Common myeloid progenitor, CD34-positive (primary cell): Measurements from ENCODE around the gene BRINP3.

Experiments used
- CTCF ChIA-PET: fragments of 350-600 bp; sonication (Branson Sonifier 250); formaldehyde crosslinking; loops from one replicate; lab custom pipeline; 2021; ENCODE audit warnings: antibody characterized with exemption; lab: Charles Lee
- POLR2A ChIA-PET: fragments of 350-600 bp; sonication (Branson Sonifier 250); formaldehyde crosslinking; loops from one replicate; lab custom pipeline; 2021; ENCODE audit warnings: antibody characterized with exemption; lab: Charles Lee
- DNase-seq, 3 donors: peaks; one replicate each; pipeline versions ENCODE4 v3.0.0 to v3.0.0-alpha.2; 2013
- H3K27ac ChIP-seq, 2 experiments: 1 replicate in 1 of 2; 2 replicates in 1 of 2; pipeline ENCODE4 v1.7.0; 2013; ENCODE audit warnings: inconsistent platforms in 2 of 2, low read length in 2 of 2, mild to moderate bottlenecking in 2 of 2, low read depth in 1 of 2, moderate library complexity in 1 of 2; ENCODE audit not compliant: severe bottlenecking in 2 of 2, insufficient read depth in 1 of 2, poor library complexity in 1 of 2
- H3K27me3 ChIP-seq, 5 experiments: replicated peaks in 2 of 5; 1 replicate in 3 of 5; 2 replicates in 2 of 5; pipeline versions ENCODE4 v1.6.1 to v1.7.0; 2013; ENCODE audit warnings: low read length in 4 of 5, mild to moderate bottlenecking in 2 of 5, moderate library complexity in 2 of 5, inconsistent platforms in 1 of 5; ENCODE audit not compliant: insufficient read depth in 5 of 5, control insufficient read depth in 4 of 5
- H3K36me3 ChIP-seq, 4 experiments: 1 replicate in 2 of 4; 2 replicates in 2 of 4; pipeline versions ENCODE4 v1.6.1 to v1.7.0; 2013; ENCODE audit warnings: low read length in 3 of 4, control low read depth in 1 of 4, mild to moderate bottlenecking in 1 of 4; ENCODE audit not compliant: control insufficient read depth in 4 of 4, insufficient read depth in 4 of 4
- H3K4me1 ChIP-seq, 4 experiments: 1 replicate in 3 of 4; 2 replicates in 1 of 4; pipeline versions ENCODE4 v1.6.1 to v1.7.1; 2013; ENCODE audit warnings: low read length in 3 of 4, mild to moderate bottlenecking in 3 of 4, control low read depth in 1 of 4, inconsistent platforms in 1 of 4, moderate library complexity in 1 of 4; ENCODE audit not compliant: control insufficient read depth in 4 of 4, insufficient read depth in 4 of 4; ENCODE audit errors: control extremely low read depth in 1 of 4
- H3K4me3 ChIP-seq, 7 experiments: 1 replicate in 4 of 7; 2 replicates in 3 of 7; pipeline versions ENCODE4 v1.5.1 to v1.7.0; 2013; ENCODE audit warnings: mild to moderate bottlenecking in 7 of 7, low read length in 6 of 7, moderate library complexity in 6 of 7, inconsistent platforms in 2 of 7, low read depth in 2 of 7, control low read depth in 1 of 7; ENCODE audit not compliant: insufficient read depth in 4 of 7, control insufficient read depth in 1 of 7; ENCODE audit errors: extremely low read depth in 1 of 7
- H3K9me3 ChIP-seq, 5 experiments: 1 replicate in 4 of 5; 2 replicates in 1 of 5; pipeline versions ENCODE4 v1.6.1 to v1.7.1; 2013; ENCODE audit warnings: low read length in 4 of 5, mild to moderate bottlenecking in 2 of 5, inconsistent platforms in 1 of 5, low read depth in 1 of 5, moderate library complexity in 1 of 5; ENCODE audit not compliant: control insufficient read depth in 4 of 5, insufficient read depth in 2 of 5; ENCODE audit errors: control extremely low read depth in 1 of 5
- WGBS: methylation state at CpG from one replicate; pipeline ENCODE4 v1.1.5; 2013; ENCODE audit not compliant: insufficient coverage; 5-methylcytosine and 5-hydroxymethylcytosine counted together

Gene BRINP3

GRCh38 chr1:190455631-190456030 lies 22.0 kb downstream of the BRINP3 start:
- no peaks in the 10 kb centered on the region for H3K4me1 ChIP-seq
- ChIA-PET POLR2A (no interaction called here), CTCF (no interaction called here)
- no peak overlapping the region for H3K27ac ChIP-seq
- WGBS = no CpG with 5 or more reads among the region's 1 CpG
- H3K9me3 ChIP-seq = no peaks in the 10 kb centered on the region
- H3K27me3 ChIP-seq = no peaks in the 10 kb centered on the region
- no peak overlapping the region for H3K4me3 ChIP-seq
- H3K36me3 ChIP-seq = no peaks in the 10 kb centered on the region
- DNase-seq = no peak

GRCh38 chr1:190453550-190453949 lies 24.1 kb downstream of the BRINP3 start:
- H3K27me3 ChIP-seq = no peaks in the 10 kb centered on the region
- H3K4me3 ChIP-seq = no peak overlapping the region
- no peaks in the 10 kb centered on the region for H3K4me1 ChIP-seq
- H3K36me3 ChIP-seq = no peaks in the 10 kb centered on the region
- CTCF ChIA-PET = no interaction called here
- DNase-seq = peak in 1 of 3 donors; percentile 5
- POLR2A ChIA-PET = no interaction called here
- no peak overlapping the region for H3K27ac ChIP-seq
- no peaks in the 10 kb centered on the region for H3K9me3 ChIP-seq

DNA sequence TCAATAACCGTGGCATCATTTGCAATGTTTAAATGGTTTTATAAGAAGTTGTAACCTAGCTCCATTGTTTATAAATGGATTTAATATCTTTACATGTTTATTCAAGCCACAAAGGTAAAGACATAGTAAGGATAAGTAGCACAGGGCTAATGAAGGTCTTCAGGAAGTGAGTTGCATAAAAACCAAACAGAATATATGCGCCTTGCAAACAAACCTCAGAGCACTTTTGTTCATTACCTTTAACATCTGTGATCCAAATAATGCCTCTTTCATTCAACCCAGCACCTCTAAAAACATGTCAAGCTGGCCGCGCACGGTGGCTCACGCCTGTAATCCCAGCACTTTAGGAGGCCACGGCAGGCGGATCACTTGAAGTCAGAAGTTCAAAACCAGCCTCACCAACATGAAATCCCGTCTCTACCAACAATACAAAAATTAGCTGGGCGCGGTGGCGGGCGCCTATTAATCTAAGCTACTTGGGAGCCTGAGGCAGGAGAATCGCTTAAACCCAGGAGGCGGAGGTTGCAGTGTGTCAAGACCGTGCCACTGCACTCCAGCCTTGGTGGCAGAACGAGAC lies 25.3 kb downstream of the BRINP3 start:
- no peak for DNase-seq
- 96% methylated on average over 15 of the region's 17 CpGs for WGBS
- POLR2A ChIA-PET = no interaction called here
- H3K4me3 ChIP-seq = no peak overlapping the region
- no peaks in the 10 kb centered on the region for H3K27me3 ChIP-seq
- H3K36me3 ChIP-seq = no peaks in the 10 kb centered on the region
- H3K9me3 ChIP-seq = no peaks in the 10 kb centered on the region
- no peak overlapping the region for H3K27ac ChIP-seq
- CTCF ChIA-PET = no interaction called here
- H3K4me1 ChIP-seq = no peaks in the 10 kb centered on the region

DNA sequence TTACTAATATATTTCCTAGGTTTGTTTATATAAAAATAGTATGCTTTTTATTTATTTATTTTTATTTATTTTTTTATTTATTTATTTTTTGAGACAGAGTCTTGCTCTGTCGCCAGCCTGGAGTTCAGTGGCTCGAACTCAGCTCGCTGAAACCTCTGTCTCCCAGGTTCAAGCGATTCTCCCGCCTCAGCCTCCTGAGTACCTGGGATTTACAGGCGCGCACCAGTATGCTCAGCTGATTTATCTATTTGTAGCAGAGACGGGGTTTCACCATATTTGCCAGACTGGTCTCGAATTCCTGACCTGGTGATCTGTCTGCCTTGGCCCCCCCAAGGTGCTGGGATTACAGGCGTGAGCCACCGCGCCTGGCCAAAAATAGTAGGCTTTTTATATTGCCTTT lies 33.2 kb downstream of the BRINP3 start:
- Histone ChIP-seq H3K36me3 (no peaks in the 10 kb centered on the region), H3K27me3 (no peaks in the 10 kb centered on the region), H3K9me3 (no peaks in the 10 kb centered on the region), H3K27ac (no peak overlapping the region), H3K4me1 (no peaks in the 10 kb centered on the region), H3K4me3 (no peak overlapping the region)
- ChIA-PET CTCF (no interaction called here), POLR2A (no interaction called here)
- no peak for DNase-seq
- 95% methylated on average over 8 of the region's 12 CpGs for WGBS

- Histone ChIP-seq H3K27ac (no peak overlapping the region), H3K4me3 (no peak overlapping the region), H3K9me3 (no peaks in the 10 kb centered on the region), H3K36me3 (no peaks in the 10 kb centered on the region), H3K27me3 (no peaks in the 10 kb centered on the region), H3K4me1 (no peaks in the 10 kb centered on the region)
- no peak for DNase-seq
- CTCF ChIA-PET = no interaction called here
- WGBS = 100% methylated on average over 1 of the region's 2 CpGs
- POLR2A ChIA-PET = no interaction called here
Measured at GRCh38 chr1:190439447-190439846, 38.2 kb downstream of the BRINP3 start.

DNA sequence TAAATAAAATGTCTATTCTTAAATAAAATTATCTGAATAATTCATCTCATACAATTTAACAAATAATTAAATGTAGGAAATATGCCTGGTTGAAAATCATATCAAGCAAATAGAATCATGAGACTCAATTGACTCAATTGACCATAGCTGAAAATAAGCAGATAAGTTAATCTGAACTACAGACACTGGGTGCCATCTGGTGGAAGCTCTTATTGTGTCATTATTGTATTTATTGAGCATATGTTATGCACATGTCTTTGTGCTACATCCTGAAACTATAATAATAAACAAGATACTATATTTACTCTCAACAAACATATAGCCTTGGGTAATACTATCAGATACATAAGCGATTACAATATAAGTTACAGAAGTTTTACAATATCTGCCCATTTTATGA lies 41.0 kb downstream of the BRINP3 start:
- peak in 1 of 3 donors; percentile 1 for DNase-seq
- CTCF ChIA-PET = no interaction called here

GRCh38 chr1:190429932-190430331 lies 47.7 kb downstream of the BRINP3 start:
- WGBS = no CpG with 5 or more reads among the region's 2 CpGs
- Histone ChIP-seq H3K27ac (no peak overlapping the region), H3K4me1 (no peaks in the 10 kb centered on the region), H3K4me3 (no peak overlapping the region), H3K9me3 (no peaks in the 10 kb centered on the region), H3K36me3 (no peaks in the 10 kb centered on the region), H3K27me3 (no peaks in the 10 kb centered on the region)
- DNase-seq = no peak
- ChIA-PET POLR2A (interaction anchor here (0.7 kb wide), 1 partner anchor 1235 kb away, joined by 3 read pairs; no protein-coding TSS in a partner anchor), CTCF (no interaction called here)

More for the DNA sequence above, 41.0 kb downstream of the BRINP3 start:
- no peaks in the 10 kb centered on the region for H3K9me3 ChIP-seq
- H3K36me3 ChIP-seq = no peaks in the 10 kb centered on the region
- WGBS = no CpG with 5 or more reads among the region's 1 CpG
- no peaks in the 10 kb centered on the region for H3K27me3 ChIP-seq
- no peaks in the 10 kb centered on the region for H3K4me1 ChIP-seq
- POLR2A ChIA-PET = no interaction called here
- no peak overlapping the region for H3K4me3 ChIP-seq
- H3K27ac ChIP-seq = no peak overlapping the region
